HG02943 (cell line): ENCODE results near the gene PLXNA1.

Experiments
- ATAC-seq: cut with Tn5 transposase; IDR thresholded peaks from one replicate; pipeline ENCODE4 v1.9.1; 2021; ENCODE audit warnings: mild to moderate bottlenecking, low read depth, moderate library complexity; ENCODE audit not compliant: unreplicated experiment

PLXNA1 gene

GRCh38 chr3:126999383-126999782 is 16.5 kb downstream of the PLXNA1 start:
- no peak for ATAC-seq

- ATAC-seq, result no peak
These were observed 17.2 kb downstream of the PLXNA1 start for GRCh38 chr3:127000119-127000518.

GRCh38 chr3:127000761-127001160 is 17.8 kb downstream of the PLXNA1 start:
- no peak for ATAC-seq

GRCh38 chr3:127001486-127002194 is 18.7 kb downstream of the PLXNA1 start:
- ATAC-seq, result no peak

- no peak for ATAC-seq
These were observed 19.6 kb downstream of the PLXNA1 start for GRCh38 chr3:127002195-127003174.

GRCh38 chr3:127003175-127003555 is 20.2 kb downstream of the PLXNA1 start:
- no peak for ATAC-seq

- ATAC-seq, result no peak
These were observed 20.8 kb downstream of the PLXNA1 start for GRCh38 chr3:127003601-127004280.

- no peak for ATAC-seq
These were observed 21.9 kb downstream of the PLXNA1 start for GRCh38 chr3:127004641-127005397.

- no peak for ATAC-seq
These were observed 23.1 kb downstream of the PLXNA1 start for GRCh38 chr3:127005864-127006500.

GRCh38 chr3:127006781-127007436 is 24.0 kb downstream of the PLXNA1 start:
- no peak for ATAC-seq

GRCh38 chr3:127008236-127008635 is 25.3 kb downstream of the PLXNA1 start:
- ATAC-seq, result no peak

GRCh38 chr3:127009531-127009930 is 26.6 kb downstream of the PLXNA1 start:
- ATAC-seq, result no peak

GRCh38 chr3:127011270-127011992 is 28.5 kb downstream of the PLXNA1 start:
- ATAC-seq, result no peak

GRCh38 chr3:127012091-127012490 is 29.2 kb downstream of the PLXNA1 start:
- ATAC-seq, result no peak

GRCh38 chr3:127013181-127013580 is 30.3 kb downstream of the PLXNA1 start:
- ATAC-seq, result no peak

GRCh38 chr3:127013758-127014535 is 31.0 kb downstream of the PLXNA1 start:
- ATAC-seq, result no peak

- ATAC-seq, result no peak
These were observed 31.8 kb downstream of the PLXNA1 start for GRCh38 chr3:127014536-127015281.
